ENCODE data around the gene KAT7. TPM values are rescaled to one million over a fixed set of nuclear protein-coding genes. Genes with fewer than 3 reads are reported as not detected.

Gene KAT7
- total RNA-seq, 4 donors from 2014 or later: 39.3 to 71.0 (median 51.7) TPM

DNA sequence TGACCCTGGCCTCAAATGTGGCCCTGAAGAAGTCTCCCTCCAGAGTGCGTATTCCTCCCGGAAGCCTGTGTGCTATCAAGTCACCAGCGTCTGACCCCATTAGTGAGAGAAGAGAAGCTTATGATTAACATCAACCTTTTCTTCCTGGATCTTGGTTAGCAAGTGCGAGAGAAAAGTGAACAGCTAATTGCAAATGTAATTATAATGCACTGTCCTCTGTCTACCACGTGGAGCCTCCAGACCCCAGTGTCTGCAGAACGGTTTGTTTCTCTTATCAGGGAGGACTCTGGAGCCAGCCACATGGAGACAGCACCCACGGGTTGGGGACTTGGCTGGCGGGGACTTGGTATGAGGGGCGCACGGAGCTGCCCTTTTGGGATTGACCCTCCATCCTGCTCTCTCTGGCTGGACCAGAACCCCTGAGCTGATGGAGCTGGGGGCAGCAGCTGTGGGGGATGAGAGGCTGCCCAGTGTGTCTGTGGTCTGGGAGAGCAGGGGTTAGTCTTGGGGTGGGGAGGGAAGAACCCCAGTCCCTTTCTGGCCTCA lies 65.1 kb downstream of the KAT7 start:
- H3K4me3 ChIP-seq (ENCODE audit: low read depth, poor library complexity, severe bottlenecking): no peak overlapping the region
- no peak for DNase-seq (ENCODE audit: low spot score in 2 of 2)
- intact Hi-C loops (cut with DNase I; ENCODE audit: low total_unique reads): no loop called here
- TF ChIP-seq, protein P1, sequence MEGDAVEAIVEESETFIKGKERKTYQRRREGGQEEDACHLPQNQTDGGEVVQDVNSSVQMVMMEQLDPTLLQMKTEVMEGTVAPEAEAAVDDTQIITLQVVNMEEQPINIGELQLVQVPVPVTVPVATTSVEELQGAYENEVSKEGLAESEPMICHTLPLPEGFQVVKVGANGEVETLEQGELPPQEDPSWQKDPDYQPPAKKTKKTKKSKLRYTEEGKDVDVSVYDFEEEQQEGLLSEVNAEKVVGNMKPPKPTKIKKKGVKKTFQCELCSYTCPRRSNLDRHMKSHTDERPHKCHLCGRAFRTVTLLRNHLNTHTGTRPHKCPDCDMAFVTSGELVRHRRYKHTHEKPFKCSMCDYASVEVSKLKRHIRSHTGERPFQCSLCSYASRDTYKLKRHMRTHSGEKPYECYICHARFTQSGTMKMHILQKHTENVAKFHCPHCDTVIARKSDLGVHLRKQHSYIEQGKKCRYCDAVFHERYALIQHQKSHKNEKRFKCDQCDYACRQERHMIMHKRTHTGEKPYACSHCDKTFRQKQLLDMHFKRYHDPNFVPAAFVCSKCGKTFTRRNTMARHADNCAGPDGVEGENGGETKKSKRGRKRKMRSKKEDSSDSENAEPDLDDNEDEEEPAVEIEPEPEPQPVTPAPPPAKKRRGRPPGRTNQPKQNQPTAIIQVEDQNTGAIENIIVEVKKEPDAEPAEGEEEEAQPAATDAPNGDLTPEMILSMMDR (IDR thresholded peaks at IDR 0.05): no peak
- TF ChIP-seq POLR2A (IDR thresholded peaks at IDR 0.05): no peak
- 80 to 81% methylated on average over 10 of the region's 10 CpGs for WGBS, 2 donors

- no peak for DNase-seq (ENCODE audit: low spot score in 2 of 2)
- WGBS, 2 donors: 87 to 90% methylated on average over 5 of the region's 5 CpGs
- intact Hi-C loops (cut with DNase I; ENCODE audit: low total_unique reads): no loop called here
- TF ChIP-seq, protein P1 (IDR thresholded peaks at IDR 0.05): no peak
- TF ChIP-seq POLR2A (IDR thresholded peaks at IDR 0.05): no peak
- no peak overlapping the region for H3K4me3 ChIP-seq (ENCODE audit: low read depth, poor library complexity, severe bottlenecking)
Observed at GRCh38 chr17:49854126-49854525, 65.6 kb downstream of the KAT7 start.

DNA sequence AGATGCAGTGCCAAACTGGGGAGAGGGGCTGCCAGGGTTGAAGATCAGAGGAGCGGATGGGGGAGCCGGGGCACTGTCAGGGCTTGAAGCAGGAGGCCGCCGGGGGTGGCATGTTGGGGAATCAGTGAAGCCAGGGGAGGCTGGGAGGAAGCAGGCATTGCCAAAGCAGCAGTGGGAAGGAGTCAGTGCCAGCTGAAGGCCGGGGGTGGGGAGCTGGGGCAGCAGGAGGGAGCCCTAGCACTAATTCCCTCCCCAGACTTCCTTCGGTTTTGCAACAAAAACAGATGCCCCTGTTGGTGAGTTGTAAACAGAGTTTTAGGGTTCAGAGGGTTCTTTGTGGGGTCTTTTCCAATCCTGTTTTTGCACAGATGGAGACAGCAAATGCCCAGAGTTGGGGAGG lies 70.3 kb downstream of the KAT7 start:
- H3K4me3 ChIP-seq (ENCODE audit: low read depth, poor library complexity, severe bottlenecking): no peak overlapping the region
- DNase-seq (ENCODE audit: low spot score in 2 of 2): no peak
- intact Hi-C loops (cut with DNase I; ENCODE audit: low total_unique reads): no loop called here
- TF ChIP-seq, protein P1 (IDR thresholded peaks at IDR 0.05): no peak
- TF ChIP-seq POLR2A (IDR thresholded peaks at IDR 0.05): no peak
- WGBS, 2 donors: 30 to 46% methylated on average over 6 of the region's 6 CpGs

DNA sequence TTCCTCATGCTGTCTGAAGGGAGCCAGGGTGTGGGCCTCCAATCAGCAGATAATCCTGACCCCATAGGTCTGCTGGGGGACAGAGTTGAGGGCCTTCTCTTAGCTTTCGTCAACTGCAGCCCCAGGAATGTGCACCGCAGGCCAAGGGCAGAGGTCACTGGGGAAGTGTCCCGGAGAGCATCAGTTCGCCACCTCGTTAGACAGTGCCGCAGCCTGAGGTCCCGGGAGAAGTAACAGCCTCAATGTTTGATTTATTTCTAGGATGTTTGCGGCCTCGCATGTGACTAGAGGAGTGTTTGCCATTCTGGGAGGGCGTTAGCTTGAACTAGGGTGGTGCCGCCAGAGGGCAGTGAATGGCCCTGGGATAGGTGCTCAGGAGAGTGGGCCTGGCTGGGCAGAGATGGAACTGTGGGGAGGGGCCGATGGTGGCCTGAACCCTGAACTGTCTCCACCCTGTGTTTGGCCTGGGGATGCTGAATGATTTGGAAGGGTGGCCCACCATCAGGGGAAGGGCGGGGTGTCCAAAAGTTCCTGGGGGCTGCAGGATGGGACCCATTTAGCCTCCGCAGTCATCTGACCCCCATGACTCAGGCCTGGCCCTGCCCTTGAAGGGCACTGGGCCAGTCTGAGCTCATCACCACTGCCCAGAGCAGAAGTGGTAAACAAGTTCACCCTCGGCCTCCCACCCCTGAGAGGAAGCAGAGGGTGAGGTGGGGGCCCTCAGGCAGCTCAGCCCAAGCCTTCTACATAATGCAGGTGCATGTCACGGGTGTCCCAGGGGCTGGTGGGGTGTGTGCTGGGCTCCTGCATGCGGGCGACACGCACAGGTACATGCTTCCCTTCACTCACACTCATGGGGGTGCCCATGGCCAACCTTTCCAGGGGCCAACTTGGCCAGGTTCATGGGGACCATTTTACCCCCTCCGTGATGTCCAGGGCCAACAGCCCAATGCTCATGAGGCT lies 71.8 kb downstream of the KAT7 start:
- no peak for DNase-seq (ENCODE audit: low spot score in 2 of 2)
- intact Hi-C loops (cut with DNase I; ENCODE audit: low total_unique reads): no loop called here
- no peak overlapping the region for H3K4me3 ChIP-seq (ENCODE audit: low read depth, poor library complexity, severe bottlenecking)
- TF ChIP-seq, protein P1 (IDR thresholded peaks at IDR 0.05): no peak
- no peak for TF ChIP-seq POLR2A (IDR thresholded peaks at IDR 0.05)
- 71% methylated on average over 16 to 20 of the region's 20 CpGs for WGBS, 2 donors

- intact Hi-C loops (cut with DNase I; ENCODE audit: low total_unique reads): no loop called here
Observed at GRCh38 chr17:49861150-49861884, 72.8 kb downstream of the KAT7 start.

More at GRCh38 chr17:49861150-49861884, 72.8 kb downstream of the KAT7 start:
- WGBS, 2 donors: 36 to 40% methylated on average over 15 to 16 of the region's 16 CpGs
- no peak for TF ChIP-seq POLR2A (IDR thresholded peaks at IDR 0.05)
- TF ChIP-seq, protein P1 (IDR thresholded peaks at IDR 0.05): peak in 1 of 3 donors; percentile 87
- DNase-seq (ENCODE audit: low spot score in 2 of 2): peak in 1 of 2 donors; percentile 42
- H3K4me3 ChIP-seq (ENCODE audit: low read depth, poor library complexity, severe bottlenecking): no peak overlapping the region

Data from lower leg skin (tissue), 4 donors.